ENCODE data around the gene BPHL. TPM values are rescaled to one million over a fixed set of nuclear protein-coding genes. Genes with fewer than 3 reads are reported as not detected.
"Not testable (repeated sequence)": the region's sequence is repeated elsewhere in the genome, so short reads cannot be mapped to it uniquely, and the experiment has no call there.

BPHL gene
- total RNA-seq (10 to 100 TPM; 10.5 to 10.7 TPM), polyA plus RNA-seq (6.5 TPM)

- ChIA-PET POLR2A (interaction anchor here (1.0 to 1.4 kb wide), 2 partner anchors 55 to 141 kb away, joined by 3 to 4 read pairs; no protein-coding TSS in a partner anchor), CTCF (interaction anchor here (0.8 kb wide), 1 partner anchor 133 kb away, joined by 4 read pairs; no protein-coding TSS in a partner anchor)
- H3K36me3 Mint-ChIP-seq: peaks cover 0 to 23% (median 0%) of the 10 kb centered on the region in 3 donors
- H3K4me1 Mint-ChIP-seq: peaks cover 16 to 18% (median 16%) of the 10 kb centered on the region in 3 donors
- Histone ChIP-seq H3K27ac (ENCODE audit: low read depth, low read length) (peak within 1 kb of the TSS; percentile 90), H3K4me1 (ENCODE audit: insufficient read depth, low read length) (peaks cover 13% of the 10 kb centered on the region), H3K36me3 (ENCODE audit: insufficient read depth, low read length) (peaks cover 2% of the 10 kb centered on the region), H3K27me3 (ENCODE audit: insufficient read depth, low read length, poor library complexity, severe bottlenecking) (no peaks in the 10 kb centered on the region), H3K4me3 (ENCODE audit: low read length) (peak within 1 kb of the TSS; percentile 75), H3K9me3 (ENCODE audit: low read length) (no peaks in the 10 kb centered on the region)
- H3K27ac Mint-ChIP-seq: peak within 1 kb of the TSS; percentile 81 to 97 (median 95)
- no peaks in the 10 kb centered on the region for H3K27me3 Mint-ChIP-seq
- H3K4me3 Mint-ChIP-seq: peak within 1 kb of the TSS; percentile 87 to 97 (median 91)
- H3K9me3 Mint-ChIP-seq: no peaks in the 10 kb centered on the region
- peak; percentile 99 to 100 (median 99) for DNase-seq
These were observed at the start of gene BPHL for GRCh38 chr6:3118353-3119039. Gene BPHL, plus strand, starts transcription at chr6:3118711. Its CDS starts 30 bp downstream, at chr6:3118741.

GRCh38 chr6:3071568-3071967 lies 46.9 kb upstream of the BPHL start:
- Mint-ChIP-seq H3K4me3 (peak overlapping the region in 2 of 7 donors; percentile 51 to 95), H3K4me1 (peaks cover 69 to 88% (median 82%) of the 10 kb centered on the region in 3 donors), H3K27me3 (no peaks in the 10 kb centered on the region), H3K36me3 (peaks cover 0 to 43% (median 5%) of the 10 kb centered on the region in 3 donors), H3K27ac (peak overlapping the region in 7 of 8 donors; percentile 24 to 98 (median 68)), H3K9me3 (no peaks in the 10 kb centered on the region)
- Histone ChIP-seq H3K4me1 (ENCODE audit: insufficient read depth, low read length) (peaks cover 39% of the 10 kb centered on the region), H3K9me3 (ENCODE audit: low read length) (no peaks in the 10 kb centered on the region), H3K27me3 (ENCODE audit: insufficient read depth, low read length, poor library complexity, severe bottlenecking) (no peaks in the 10 kb centered on the region), H3K27ac (ENCODE audit: low read depth, low read length) (no peak overlapping the region), H3K4me3 (ENCODE audit: low read length) (no peak overlapping the region), H3K36me3 (ENCODE audit: insufficient read depth, low read length) (no peaks in the 10 kb centered on the region)
- no peak for DNase-seq
- ChIA-PET CTCF (interaction anchor here (1.4 to 2.4 kb wide), 2 partner anchors 70 to 180 kb away, joined by 4 to 5 read pairs; no protein-coding TSS in a partner anchor), POLR2A (no interaction called here)

- Histone ChIP-seq H3K9me3 (ENCODE audit: low read length) (no peaks in the 10 kb centered on the region), H3K27me3 (ENCODE audit: insufficient read depth, low read length, poor library complexity, severe bottlenecking) (no peaks in the 10 kb centered on the region), H3K27ac (ENCODE audit: low read depth, low read length) (no peak overlapping the region), H3K36me3 (ENCODE audit: insufficient read depth, low read length) (peaks cover 10% of the 10 kb centered on the region), H3K4me3 (ENCODE audit: low read length) (no peak overlapping the region), H3K4me1 (ENCODE audit: insufficient read depth, low read length) (peaks cover 39% of the 10 kb centered on the region)
- peaks cover 70 to 88% (median 81%) of the 10 kb centered on the region in 3 donors for H3K4me1 Mint-ChIP-seq
- peak overlapping the region in 4 of 8 donors; percentile 18 to 68 (median 54) for H3K27ac Mint-ChIP-seq
- no peaks in the 10 kb centered on the region for H3K9me3 Mint-ChIP-seq
- peaks cover 5 to 55% (median 7%) of the 10 kb centered on the region in 3 donors for H3K36me3 Mint-ChIP-seq
- ChIA-PET POLR2A (no interaction called here), CTCF (interaction anchor here (0.7 to 1.9 kb wide), 4 partner anchors 33 to 121 kb away, joined by 3 to 7 read pairs (median 4); no protein-coding TSS in a partner anchor)
- H3K4me3 Mint-ChIP-seq: no peak overlapping the region
- no peaks in the 10 kb centered on the region for H3K27me3 Mint-ChIP-seq
- DNase-seq: no peak
These were observed 45.7 kb upstream of the BPHL start for GRCh38 chr6:3072798-3073197.

- H3K4me3 Mint-ChIP-seq: peak overlapping the region in 1 of 7 donors; percentile 74
- DNase-seq: no peak
- H3K36me3 ChIP-seq (ENCODE audit: insufficient read depth, low read length): peaks cover 16% of the 10 kb centered on the region
- POLR2A ChIA-PET: no interaction called here
- no peaks in the 10 kb centered on the region for H3K27me3 ChIP-seq (ENCODE audit: insufficient read depth, low read length, poor library complexity, severe bottlenecking)
- CTCF ChIA-PET: interaction anchor here (0.7 to 1.9 kb wide), 3 partner anchors 33 to 122 kb away, joined by 3 to 7 read pairs (median 5); no protein-coding TSS in a partner anchor
- no peak overlapping the region for H3K27ac ChIP-seq (ENCODE audit: low read depth, low read length)
- H3K4me1 ChIP-seq (ENCODE audit: insufficient read depth, low read length): peaks cover 39% of the 10 kb centered on the region
- H3K36me3 Mint-ChIP-seq: peaks cover 7 to 58% (median 12%) of the 10 kb centered on the region in 3 donors
- H3K9me3 Mint-ChIP-seq: no peaks in the 10 kb centered on the region
- H3K27ac Mint-ChIP-seq: peak overlapping the region in 2 of 8 donors; percentile 2 to 84
- no peaks in the 10 kb centered on the region for H3K27me3 Mint-ChIP-seq
- H3K4me3 ChIP-seq (ENCODE audit: low read length): no peak overlapping the region
- no peaks in the 10 kb centered on the region for H3K9me3 ChIP-seq (ENCODE audit: low read length)
- peaks cover 69 to 88% (median 80%) of the 10 kb centered on the region in 3 donors for H3K4me1 Mint-ChIP-seq
These were observed 45.1 kb upstream of the BPHL start for GRCh38 chr6:3073382-3073781.

- peak overlapping the region; percentile 63 to 97 (median 90) for H3K27ac Mint-ChIP-seq
- no peak for DNase-seq
- peaks cover 23% of the 10 kb centered on the region for H3K4me1 ChIP-seq (ENCODE audit: insufficient read depth, low read length)
- ChIA-PET POLR2A (interaction anchor here (0.8 to 1.8 kb wide), 2 partner anchors 10 to 12 kb away, joined by 3 to 7 read pairs; no protein-coding TSS in a partner anchor), CTCF (interaction anchor here (0.9 to 1.3 kb wide), 2 partner anchors 45 to 73 kb away, joined by 3 read pairs; no protein-coding TSS in a partner anchor)
- H3K36me3 Mint-ChIP-seq: peaks cover 8 to 69% (median 16%) of the 10 kb centered on the region in 3 donors
- peaks cover 63 to 79% (median 75%) of the 10 kb centered on the region in 3 donors for H3K4me1 Mint-ChIP-seq
- no peaks in the 10 kb centered on the region for H3K27me3 Mint-ChIP-seq
- H3K27me3 ChIP-seq (ENCODE audit: insufficient read depth, low read length, poor library complexity, severe bottlenecking): no peaks in the 10 kb centered on the region
- peaks cover 31% of the 10 kb centered on the region for H3K36me3 ChIP-seq (ENCODE audit: insufficient read depth, low read length)
- H3K9me3 ChIP-seq (ENCODE audit: low read length): no peaks in the 10 kb centered on the region
- peak overlapping the region; percentile 8 to 77 (median 53) for H3K4me3 Mint-ChIP-seq
- no peak overlapping the region for H3K27ac ChIP-seq (ENCODE audit: low read depth, low read length)
- no peaks in the 10 kb centered on the region for H3K9me3 Mint-ChIP-seq
- H3K4me3 ChIP-seq (ENCODE audit: low read length): no peak overlapping the region
These were observed 42.8 kb upstream of the BPHL start for GRCh38 chr6:3075772-3076113.

- no peaks in the 10 kb centered on the region for H3K9me3 Mint-ChIP-seq
- H3K36me3 Mint-ChIP-seq: peaks cover 8 to 71% (median 20%) of the 10 kb centered on the region in 3 donors
- H3K4me1 Mint-ChIP-seq: peaks cover 59 to 73% (median 69%) of the 10 kb centered on the region in 3 donors
- no peak overlapping the region for H3K27ac ChIP-seq (ENCODE audit: low read depth, low read length)
- peak overlapping the region in 2 of 7 donors; percentile 31 to 77 for H3K4me3 Mint-ChIP-seq
- DNase-seq: no peak
- ChIA-PET POLR2A (interaction anchor here (1.1 to 1.8 kb wide), 2 partner anchors 9 to 12 kb away, joined by 4 to 7 read pairs; no protein-coding TSS in a partner anchor), CTCF (interaction anchor here (0.9 to 1.3 kb wide), 2 partner anchors 45 to 72 kb away, joined by 3 read pairs; no protein-coding TSS in a partner anchor)
- H3K27me3 Mint-ChIP-seq: no peaks in the 10 kb centered on the region
- peak overlapping the region in 5 of 8 donors; percentile 63 to 96 (median 85) for H3K27ac Mint-ChIP-seq
- no peaks in the 10 kb centered on the region for H3K9me3 ChIP-seq (ENCODE audit: low read length)
- H3K4me1 ChIP-seq (ENCODE audit: insufficient read depth, low read length): peaks cover 20% of the 10 kb centered on the region
- no peaks in the 10 kb centered on the region for H3K27me3 ChIP-seq (ENCODE audit: insufficient read depth, low read length, poor library complexity, severe bottlenecking)
- peaks cover 37% of the 10 kb centered on the region for H3K36me3 ChIP-seq (ENCODE audit: insufficient read depth, low read length)
- no peak overlapping the region for H3K4me3 ChIP-seq (ENCODE audit: low read length)
These were observed 42.2 kb upstream of the BPHL start for GRCh38 chr6:3076320-3076719.

GRCh38 chr6:3077430-3077829 lies 41.1 kb upstream of the BPHL start:
- no peaks in the 10 kb centered on the region for H3K9me3 ChIP-seq (ENCODE audit: low read length)
- CTCF ChIA-PET: no interaction called here
- peaks cover 20% of the 10 kb centered on the region for H3K4me1 ChIP-seq (ENCODE audit: insufficient read depth, low read length)
- Mint-ChIP-seq H3K4me3 (peak overlapping the region in 1 of 7 donors; percentile 38), H3K36me3 (peaks cover 8 to 75% (median 24%) of the 10 kb centered on the region in 3 donors), H3K27me3 (no peaks in the 10 kb centered on the region), H3K27ac (peak overlapping the region in 4 of 8 donors; percentile 15 to 79 (median 44)), H3K4me1 (peaks cover 51 to 64% (median 59%) of the 10 kb centered on the region in 3 donors), H3K9me3 (no peaks in the 10 kb centered on the region)
- no peak for DNase-seq
- H3K4me3 ChIP-seq (ENCODE audit: low read length): no peak overlapping the region
- peaks cover 38% of the 10 kb centered on the region for H3K36me3 ChIP-seq (ENCODE audit: insufficient read depth, low read length)
- POLR2A ChIA-PET: no interaction called here
- H3K27ac ChIP-seq (ENCODE audit: low read depth, low read length): no peak overlapping the region
- no peaks in the 10 kb centered on the region for H3K27me3 ChIP-seq (ENCODE audit: insufficient read depth, low read length, poor library complexity, severe bottlenecking)

GRCh38 chr6:3078952-3079351 lies 39.6 kb upstream of the BPHL start:
- POLR2A ChIA-PET; DNase-seq; H3K4me3 Mint-ChIP-seq; H3K27me3 ChIP-seq (ENCODE audit: insufficient read depth, low read length, poor library complexity, severe bottlenecking); H3K9me3 ChIP-seq (ENCODE audit: low read length); H3K4me3 ChIP-seq (ENCODE audit: low read length); H3K9me3 Mint-ChIP-seq; H3K27me3 Mint-ChIP-seq; CTCF ChIA-PET; H3K27ac ChIP-seq (ENCODE audit: low read depth, low read length): not testable (repeated sequence)
- peaks cover 8 to 77% (median 35%) of the 10 kb centered on the region in 3 donors for H3K36me3 Mint-ChIP-seq
- peaks cover 16% of the 10 kb centered on the region for H3K4me1 ChIP-seq (ENCODE audit: insufficient read depth, low read length)
- peak overlapping the region in 2 of 8 donors; percentile 36 to 43 for H3K27ac Mint-ChIP-seq
- peaks cover 51% of the 10 kb centered on the region for H3K36me3 ChIP-seq (ENCODE audit: insufficient read depth, low read length)
- H3K4me1 Mint-ChIP-seq: peaks cover 47 to 58% (median 48%) of the 10 kb centered on the region in 3 donors
